GM19455 (cell line): ENCODE measurements around the gene ATF6.
A peak's percentile ranks its signal among the peaks of the same experiment; 100 is the strongest.
"Not testable (repeated sequence)": the region's sequence is repeated elsewhere in the genome, so short reads cannot be mapped to it uniquely, and the experiment has no call there.

Source experiments
- ATAC-seq: cut with Tn5 transposase; IDR thresholded peaks from one replicate; pipeline ENCODE4 v1.9.1; 2021; ENCODE audit not compliant: unreplicated experiment

Gene ATF6

GRCh38 chr1:161766102-161766981, at the start of gene ATF6:
Gene ATF6, plus strand, starts transcription at chr1:161766320. Its CDS starts 41 bp downstream, at chr1:161766361.
- peak; percentile 62 for ATAC-seq

GRCh38 chr1:161718559-161719324, 47.4 kb upstream of the ATF6 start:
- peak; percentile 53 for ATAC-seq

- peak; percentile 49 for ATAC-seq
Measured at GRCh38 chr1:161719325-161719611, 46.9 kb upstream of the ATF6 start.

GRCh38 chr1:161720422-161720821, 45.7 kb upstream of the ATF6 start:
- ATAC-seq, result no peak

- ATAC-seq, result no peak
Measured at GRCh38 chr1:161720956-161721737, 45.0 kb upstream of the ATF6 start, which contains the start of gene FCRLB. Gene FCRLB, plus strand, starts transcription at chr1:161721544. Its CDS starts 1,129 bp downstream, at chr1:161722673.

- ATAC-seq, result no peak
Measured at GRCh38 chr1:161721738-161722343, 44.3 kb upstream of the ATF6 start.

- ATAC-seq, result no peak
Measured at GRCh38 chr1:161722406-161722805, 43.7 kb upstream of the ATF6 start.

GRCh38 chr1:161723459-161724141, 42.5 kb upstream of the ATF6 start:
- ATAC-seq, result no peak

- not testable (repeated sequence) for ATAC-seq
Measured at GRCh38 chr1:161725258-161725907, 40.7 kb upstream of the ATF6 start.

- ATAC-seq, result peak; percentile 14
Measured at GRCh38 chr1:161725908-161726472, 40.1 kb upstream of the ATF6 start.

- peak; percentile 66 for ATAC-seq
Measured at GRCh38 chr1:161726473-161727255, 39.5 kb upstream of the ATF6 start.

GRCh38 chr1:161727256-161727924, 38.7 kb upstream of the ATF6 start:
- peak; percentile 25 for ATAC-seq

GRCh38 chr1:161728376-161729226, 37.5 kb upstream of the ATF6 start:
- no peak for ATAC-seq

GRCh38 chr1:161730050-161730564, 36.0 kb upstream of the ATF6 start:
- no peak for ATAC-seq

GRCh38 chr1:161731241-161731640, 34.9 kb upstream of the ATF6 start:
- ATAC-seq, result no peak

- ATAC-seq, result no peak
Measured at GRCh38 chr1:161731981-161732718, 34.0 kb upstream of the ATF6 start.
